ENCODE results near the gene ZNF823.
"Not testable (repeated sequence)": the region's sequence is repeated elsewhere in the genome, so short reads cannot be mapped to it uniquely, and the experiment has no call there.

The ZNF823 gene

DNA sequence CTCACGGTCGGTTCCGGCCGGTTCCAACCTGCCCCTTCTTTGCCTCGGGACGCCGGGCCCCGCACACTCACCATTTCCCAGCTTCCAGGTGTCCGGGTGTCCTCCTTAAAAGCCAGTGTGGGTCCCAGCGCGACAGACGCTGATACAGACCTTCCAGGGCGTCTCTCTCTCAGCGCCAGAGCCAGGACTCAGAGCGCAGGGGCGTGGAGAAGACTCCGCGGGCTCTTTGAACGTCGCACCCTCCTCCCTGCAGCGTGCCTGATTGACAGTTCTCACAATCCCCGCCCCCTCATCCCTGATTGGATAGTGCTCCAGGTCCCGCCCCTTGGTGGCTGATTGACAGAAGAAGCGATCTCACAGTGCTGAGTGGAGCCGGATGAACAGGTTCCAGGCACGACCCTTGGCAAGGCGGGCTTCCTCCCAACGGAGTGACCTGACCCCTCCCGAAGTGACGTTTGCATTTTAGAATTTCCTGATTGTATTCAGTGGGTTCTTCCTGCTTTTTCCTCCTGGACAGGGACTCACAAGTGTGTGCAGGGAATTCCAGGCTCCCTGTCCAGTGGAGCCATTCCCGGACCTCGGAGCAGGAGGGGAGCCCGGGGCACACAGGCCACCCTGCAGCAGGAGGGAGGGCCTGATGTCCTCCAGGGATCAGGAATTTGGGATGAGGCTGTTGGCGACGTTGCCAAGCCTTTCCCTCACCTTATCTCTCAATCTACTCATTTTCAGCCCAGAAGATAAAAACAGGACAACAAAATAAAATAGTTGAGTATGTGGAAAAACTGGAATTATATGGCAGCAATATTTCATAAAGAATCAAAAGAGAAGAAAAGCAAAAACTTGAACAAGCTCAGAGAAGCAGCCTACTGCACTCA, at the start of gene ZNF823:
ZNF823 (minus strand) TSS at position 201 of the 875 bp plus-strand sequence; CDS start at position 74, 127 bp downstream.
- peak; percentile 100 for DNase-seq

DNA sequence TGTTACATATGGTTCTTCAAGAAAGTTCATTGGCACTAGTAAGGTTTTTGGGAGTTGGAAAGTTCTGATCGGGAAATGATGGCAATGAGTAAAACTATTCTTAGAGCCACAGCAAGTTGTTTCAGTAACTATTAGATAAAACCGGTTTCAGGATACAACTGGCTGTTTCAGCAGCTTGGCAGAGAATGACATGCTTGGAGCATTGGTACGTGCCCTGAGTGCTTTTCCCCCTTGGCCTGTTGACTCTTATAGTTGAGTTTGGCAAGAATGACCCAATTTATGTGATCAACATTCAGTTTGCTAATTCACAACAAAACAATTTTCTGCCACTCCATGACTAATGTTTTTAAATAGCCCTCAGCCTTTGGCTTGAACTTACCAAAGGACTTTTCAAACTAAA, 48.8 kb upstream of the ZNF823 start:
- DNase-seq = no peak

DNA sequence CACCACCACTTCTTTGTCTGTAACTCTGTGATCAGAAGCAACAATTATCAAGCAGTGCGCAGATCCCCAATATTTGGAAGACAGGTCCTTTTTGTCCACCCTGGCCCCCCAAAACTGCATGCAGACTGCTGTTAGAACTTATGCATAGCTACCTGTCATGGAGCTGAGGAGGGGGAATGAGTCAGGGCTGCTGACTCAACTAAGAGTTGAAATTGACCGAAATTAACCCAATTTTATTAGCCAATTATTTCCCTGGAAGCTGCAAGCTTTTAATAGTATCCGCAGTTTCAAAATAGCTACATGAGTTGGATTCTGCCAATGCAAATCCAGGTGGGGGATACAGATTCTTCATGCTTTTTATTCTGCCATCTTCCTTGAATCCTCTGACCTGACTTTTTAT, 45.6 kb upstream of the ZNF823 start:
- DNase-seq = no peak

GRCh38 chr19:11783767-11784166, 45.0 kb upstream of the ZNF823 start:
- no peak for DNase-seq

- peak; percentile 61 for DNase-seq
Measured at GRCh38 chr19:11781295-11782057, 42.7 kb upstream of the ZNF823 start.

- DNase-seq = peak; percentile 34
Measured at GRCh38 chr19:11780431-11781020, 41.8 kb upstream of the ZNF823 start.

- not testable (repeated sequence) for DNase-seq
Measured at GRCh38 chr19:11776669-11777068, 37.9 kb upstream of the ZNF823 start.

DNA sequence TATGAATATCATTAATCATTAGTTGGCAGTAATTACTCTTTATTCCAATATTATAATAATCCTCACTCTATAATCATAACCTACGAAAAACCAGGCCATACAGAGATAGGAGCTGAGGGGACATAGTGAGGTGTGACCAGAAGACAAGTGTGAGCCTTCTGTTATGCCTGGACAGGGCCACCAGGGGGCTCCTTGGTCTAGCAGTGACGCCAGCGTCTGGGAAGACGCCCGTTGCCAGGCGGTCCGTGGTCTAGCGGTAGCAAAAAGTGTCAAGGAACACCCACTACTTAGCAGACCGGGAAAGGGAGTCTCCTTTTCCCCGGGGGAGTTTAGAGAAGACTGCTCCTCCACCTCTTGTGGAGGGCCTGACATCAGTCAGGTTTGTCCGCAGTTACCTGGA, 32.8 kb upstream of the ZNF823 start:
- not testable (repeated sequence) for DNase-seq

DNA sequence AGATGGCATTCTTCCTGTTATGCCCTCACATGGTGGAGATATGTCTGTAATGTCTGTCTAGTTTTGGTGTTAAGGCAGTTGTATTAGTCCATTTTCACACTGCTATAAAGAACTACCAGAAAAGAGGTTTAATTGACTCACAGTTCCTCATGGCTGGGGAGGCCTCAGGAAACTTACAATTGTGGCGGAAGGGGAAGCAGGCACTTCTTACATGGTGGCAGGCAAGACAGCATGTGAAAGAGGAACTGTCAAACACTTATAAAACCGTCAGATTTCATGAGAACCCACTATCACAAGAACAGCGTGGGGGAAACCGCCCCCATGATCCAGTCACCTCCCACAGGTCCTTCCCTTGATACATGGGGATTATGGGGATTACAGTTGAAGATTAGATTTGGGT, 31.2 kb upstream of the ZNF823 start:
- DNase-seq = peak; percentile 42

DNA sequence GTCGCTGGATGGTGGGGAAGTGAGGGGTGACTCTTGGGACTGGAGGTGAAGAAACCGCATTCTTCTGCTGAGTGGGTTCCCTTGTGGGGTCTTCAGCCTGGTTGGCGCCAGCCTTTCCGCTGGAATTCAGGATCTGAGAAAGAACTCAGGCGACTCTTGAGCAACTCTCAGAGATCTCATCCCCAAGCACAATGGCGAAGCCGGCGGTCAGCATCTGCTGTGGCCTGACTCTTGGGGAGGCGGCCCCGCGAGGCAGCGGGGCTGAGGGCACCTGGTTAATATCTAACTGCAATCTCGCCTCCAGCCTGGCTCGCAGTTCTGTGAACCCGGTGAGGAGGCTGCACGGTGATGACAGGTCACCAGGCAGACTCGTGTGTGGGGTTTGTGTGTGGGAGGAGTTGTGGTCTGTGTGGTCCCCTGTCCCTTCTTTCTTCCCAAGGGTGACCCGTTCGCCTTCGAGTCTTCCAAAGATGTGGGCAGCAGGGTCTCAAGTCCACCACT, 28.9 kb upstream of the ZNF823 start:
- DNase-seq = peak; percentile 73

DNA sequence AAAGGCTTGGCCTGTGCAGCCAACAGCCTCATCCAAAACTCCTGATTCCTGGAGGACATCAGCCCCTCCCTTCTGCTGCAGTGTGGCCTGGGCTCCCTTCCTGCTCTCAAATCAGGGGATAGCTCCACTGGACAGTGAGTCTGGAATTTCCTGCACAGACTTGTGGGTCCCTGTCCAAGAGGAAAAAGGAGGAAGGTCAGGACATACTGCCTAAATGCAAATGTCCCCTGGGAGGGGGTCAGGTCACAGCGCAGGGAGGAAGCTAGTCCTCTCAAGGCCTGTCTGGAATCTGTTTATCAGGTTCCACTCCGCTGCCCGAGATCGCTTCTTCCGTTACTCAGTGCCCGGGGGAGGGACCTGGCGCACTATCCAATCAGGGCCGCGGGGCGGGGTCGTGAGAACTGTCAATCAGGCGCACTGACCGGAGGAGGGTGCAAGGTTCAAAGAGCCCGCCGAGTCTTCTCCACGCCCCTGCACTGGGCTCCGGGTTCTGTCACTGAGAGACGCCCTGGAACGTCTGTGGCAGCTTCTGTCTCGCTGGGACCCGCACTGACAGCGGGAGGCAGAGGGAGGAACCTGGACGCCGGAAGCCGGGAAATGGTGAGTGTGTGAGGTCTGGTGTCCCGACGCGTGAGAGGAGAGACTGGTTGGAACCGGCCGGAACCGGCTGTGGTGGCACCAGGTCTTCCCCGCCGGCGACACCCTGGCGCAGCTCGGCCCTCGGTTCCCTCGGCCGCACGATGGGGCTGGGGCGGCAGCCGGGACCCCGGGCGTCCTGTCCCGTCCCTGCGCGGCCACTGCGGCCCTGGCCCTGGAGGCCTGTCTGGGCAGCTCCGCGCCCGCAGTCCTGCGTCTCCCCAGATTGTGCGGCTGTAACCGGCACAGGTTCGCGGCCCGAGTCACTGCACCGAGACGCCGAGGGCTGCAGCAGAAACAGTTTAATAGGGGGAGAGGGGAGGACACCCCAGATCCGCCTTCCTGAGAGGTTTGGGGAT, 28.1 kb upstream of the ZNF823 start, which contains the start of gene ZNF441:
ZNF441 (plus strand) TSS at position 404 of the 995 bp plus-strand sequence; CDS start at position 598, 194 bp downstream.
- DNase-seq = peak; percentile 100

DNA sequence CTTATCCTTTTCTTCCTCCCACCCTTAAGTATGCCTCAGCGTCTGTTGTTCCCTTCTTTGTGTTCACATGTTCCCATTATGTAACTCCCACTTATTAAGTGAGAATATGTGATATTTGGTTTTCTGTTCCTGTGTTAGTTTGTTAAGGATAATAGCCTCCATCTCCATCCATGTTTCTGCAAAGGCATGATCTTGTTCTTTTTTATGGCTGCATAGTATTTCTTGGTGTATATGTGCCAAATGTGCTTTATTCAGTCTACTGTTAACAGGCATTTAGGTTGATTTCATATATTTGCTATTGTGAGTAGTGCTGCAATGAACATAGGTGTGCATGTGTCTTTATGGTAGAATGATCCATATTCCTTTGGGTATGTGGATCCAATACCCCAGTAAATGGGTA, 24.9 kb upstream of the ZNF823 start:
- DNase-seq = no peak

DNA sequence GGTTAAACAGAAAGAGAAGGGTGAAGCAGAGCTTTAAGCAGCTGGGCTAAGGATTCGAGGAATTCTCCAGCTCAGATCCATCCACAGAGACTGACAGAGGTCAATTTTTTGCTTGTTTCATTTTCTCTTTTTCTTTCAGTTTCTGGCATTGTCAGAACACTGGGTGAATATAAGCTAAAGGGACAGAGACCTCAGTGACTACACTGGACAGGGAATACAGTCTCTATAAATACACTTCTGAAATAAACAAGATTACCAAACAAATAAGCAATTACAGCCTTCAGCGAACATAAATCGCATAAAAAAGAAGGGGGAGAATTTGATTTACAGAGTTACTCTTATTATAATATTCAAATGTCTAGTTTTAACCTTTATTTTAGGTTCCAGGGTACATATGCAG, 24.4 kb upstream of the ZNF823 start:
- peak; percentile 54 for DNase-seq

DNA sequence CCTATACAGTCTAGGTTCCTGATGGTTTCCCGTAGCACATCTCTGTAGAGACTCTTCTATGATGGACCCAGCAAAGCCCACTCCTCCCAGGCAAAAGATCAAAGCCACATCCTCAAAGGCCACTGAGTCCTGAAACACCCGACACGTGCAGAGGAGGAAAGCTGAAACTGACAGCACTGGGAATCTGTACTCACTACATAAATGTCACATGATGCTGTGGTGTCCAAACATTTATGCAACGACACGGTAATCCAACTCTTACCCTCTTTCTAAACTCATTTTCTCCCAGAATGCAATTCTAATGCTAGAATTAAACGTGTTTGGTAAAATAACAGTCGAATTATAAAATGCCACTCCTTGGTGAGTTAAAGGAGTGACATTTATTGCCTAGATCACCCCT, 21.1 kb upstream of the ZNF823 start:
- DNase-seq = no peak

DNA sequence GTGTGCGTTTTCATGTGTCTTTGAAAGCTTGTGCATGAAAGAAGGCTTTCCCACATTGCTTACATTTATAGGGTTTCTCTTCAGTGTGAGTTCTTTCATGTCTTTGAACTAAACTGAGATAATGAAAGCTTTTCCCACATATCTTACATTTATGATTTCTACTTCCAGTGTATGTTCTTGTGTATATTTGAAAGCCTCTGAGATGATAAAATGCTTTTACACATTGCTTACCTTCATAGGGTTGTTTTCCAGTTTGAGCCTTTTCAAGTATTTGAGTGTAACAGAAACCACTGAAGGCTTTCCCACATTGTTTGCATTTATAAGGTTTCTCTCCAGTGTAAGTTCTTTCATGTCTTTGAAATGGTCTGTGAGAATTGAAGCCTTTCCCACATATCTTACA, 18.2 kb upstream of the ZNF823 start:
- DNase-seq = no peak

GRCh38 chr19:11754663-11755062, 15.9 kb upstream of the ZNF823 start:
- DNase-seq = no peak

GRCh38 chr19:11752244-11752736, 13.5 kb upstream of the ZNF823 start:
- DNase-seq = no peak

DNA sequence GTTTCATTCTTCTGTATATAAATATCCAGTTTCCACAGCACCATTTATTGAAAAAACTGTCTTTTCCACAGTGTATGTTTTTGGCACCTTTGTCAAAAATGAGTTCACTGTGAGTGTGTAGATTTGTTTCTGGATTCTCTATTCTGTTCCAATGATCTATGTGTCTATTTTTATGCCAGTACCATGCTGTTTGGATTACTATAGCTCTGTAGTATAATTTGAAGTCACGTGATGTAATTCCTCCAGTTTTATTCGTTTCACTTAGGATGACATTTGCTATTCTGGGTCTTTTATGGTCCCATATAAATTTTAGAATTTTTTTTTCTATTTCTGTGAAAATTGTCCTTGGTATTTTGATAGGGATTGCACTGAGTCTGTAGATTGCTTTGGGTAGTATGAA, 11.0 kb upstream of the ZNF823 start:
- DNase-seq = no peak

DNA sequence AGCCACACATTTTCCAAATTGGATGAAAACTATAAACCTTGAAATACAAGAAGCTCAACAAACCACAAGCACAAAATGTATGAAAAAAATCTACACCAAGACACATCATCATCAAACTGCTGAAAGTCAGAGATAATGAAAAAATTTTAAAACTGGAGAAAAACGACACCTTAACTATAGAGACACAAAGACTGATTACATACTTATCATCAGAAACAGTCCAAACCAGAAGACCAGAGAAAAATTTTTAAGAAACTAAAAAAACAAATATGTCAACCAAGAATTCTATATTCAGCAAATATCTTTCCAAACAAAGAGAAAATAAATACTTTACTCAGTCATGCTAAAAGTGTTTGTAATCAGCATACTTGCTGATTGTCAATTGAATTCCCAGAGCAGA, 8.5 kb upstream of the ZNF823 start:
- no peak for DNase-seq

- no peak for DNase-seq
Measured at GRCh38 chr19:11745869-11746268, 7.1 kb upstream of the ZNF823 start.

DNA sequence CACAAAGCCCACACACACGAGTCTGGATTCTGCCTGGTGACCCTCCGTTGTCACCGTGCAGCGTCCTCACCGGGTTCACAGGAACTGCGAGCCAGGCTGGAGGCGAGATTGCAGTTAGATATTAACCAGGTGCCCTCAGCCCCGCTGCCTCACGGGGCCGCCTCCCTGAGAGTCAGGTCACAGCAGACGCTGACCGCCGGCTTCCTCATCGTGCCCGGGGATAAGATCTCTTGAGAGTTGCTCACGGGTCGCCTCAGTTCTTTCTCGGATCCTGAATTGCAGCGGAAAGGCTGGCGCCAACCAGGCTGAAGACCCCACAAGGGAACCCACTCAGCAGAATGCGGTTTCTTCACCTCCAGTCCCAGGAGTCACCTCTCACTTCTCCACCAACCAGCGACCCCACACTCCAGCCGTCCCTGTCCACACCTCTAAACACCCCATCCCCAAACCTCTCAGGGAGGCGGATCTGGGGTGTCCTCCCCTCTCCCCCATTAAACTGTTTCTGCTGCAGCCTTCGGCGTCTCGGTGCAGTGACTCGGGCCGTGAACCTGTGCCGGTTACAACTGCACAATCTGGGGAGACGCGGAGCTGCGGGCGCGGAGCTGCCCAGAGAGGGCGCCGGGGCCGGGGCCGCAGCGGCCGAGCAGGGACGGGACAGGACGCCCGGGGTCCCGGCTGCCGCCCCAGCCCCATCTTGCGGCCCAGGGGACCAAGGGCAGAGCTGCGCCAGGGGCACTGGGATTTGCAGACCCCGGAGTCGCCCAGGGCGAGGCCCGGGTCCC, 591 bp downstream of the ZNF823 start:
- DNase-seq = peak; percentile 82
